H1 (cell line): ENCODE data around the gene LRCH3. TPM values are rescaled to one million over a fixed set of nuclear protein-coding genes. Genes with fewer than 3 reads are reported as not detected.

ENCODE experiments used
- CTCF ChIA-PET: fragments of 300-600 bp; sonication (Branson Sonifier 250); formaldehyde crosslinking; loops from one replicate; lab custom pipeline; 2021; ENCODE audit not compliant: partially characterized antibody; lab: Charles Lee
- POLR2A ChIA-PET: fragments of 300-600 bp; sonication (Branson Sonifier 250); formaldehyde crosslinking; loops from one replicate; lab custom pipeline; 2021; ENCODE audit warnings: inconsistent platforms; ENCODE audit not compliant: partially characterized antibody; lab: Charles Lee
- DNase-seq, 2 experiments: peaks; one replicate each; pipeline versions ENCODE4 v3.0.0 to v3.0.0-alpha.2; 2010 to 2022; ENCODE audit warnings: low spot score in 2 of 2, low read depth in 1 of 2, mixed read lengths in 1 of 2
- FAIRE-seq: peaks from 2 replicates; lab custom pipeline; 2011; peaks lifted over from hg19 to GRCh38; lab: Jason Lieb, UNC
- H2AFZ ChIP-seq: 2 replicates; pipeline ENCODE4 v1.8.1; 2012; ENCODE audit warnings: low read length, inconsistent platforms
- H2AK5ac ChIP-seq: 2 replicates; pipeline ENCODE4 v1.6.1; 2013; ENCODE audit warnings: low read depth, low read length
- H2BK120ac ChIP-seq: replicated peaks from 2 replicates; pipeline ENCODE3; 2013; ENCODE audit warnings: low read depth, low read length, inconsistent platforms
- H2BK12ac ChIP-seq: 2 replicates; pipeline ENCODE4 v1.6.1; 2013; ENCODE audit warnings: low read depth, low read length
- H2BK15ac ChIP-seq: 2 replicates; pipeline ENCODE4 v1.6.1; 2013; ENCODE audit warnings: low read length
- H2BK20ac ChIP-seq: 2 replicates; pipeline ENCODE4 v1.6.1; 2013; ENCODE audit warnings: low read length
- H2BK5ac ChIP-seq: 2 replicates; pipeline ENCODE4 v1.6.1; 2013; ENCODE audit warnings: low read depth, low read length
- H3K14ac ChIP-seq: 2 replicates; pipeline ENCODE4 v1.6.1; 2013; ENCODE audit warnings: inconsistent platforms; ENCODE audit not compliant: insufficient read length
- H3K18ac ChIP-seq: 2 replicates; pipeline ENCODE4 v1.6.1; 2013; ENCODE audit warnings: low read length; ENCODE audit errors: extremely low read depth
- H3K23ac ChIP-seq: 2 replicates; pipeline ENCODE4 v1.6.1; 2013; ENCODE audit warnings: inconsistent platforms; ENCODE audit not compliant: insufficient read length
- H3K23me2 ChIP-seq: 2 replicates; pipeline ENCODE4 v1.6.1; 2013; ENCODE audit warnings: low read depth, low read length
- H3K27ac ChIP-seq: 2 replicates; pipeline ENCODE4 v1.6.1; 2011; ENCODE audit warnings: low read depth, low read length, inconsistent platforms
- H3K27me3 ChIP-seq, 4 experiments: replicated peaks in 1 of 4; 1 replicate in 1 of 4; 2 replicates in 3 of 4; pipeline versions ENCODE4 v1.6.1 to v1.8.1; 2011 to 2013; ENCODE audit warnings: low read length in 3 of 4, mild to moderate bottlenecking in 3 of 4, inconsistent platforms in 2 of 4, mixed read lengths in 2 of 4, moderate library complexity in 1 of 4; ENCODE audit not compliant: control insufficient read depth in 3 of 4, insufficient read depth in 3 of 4; ENCODE audit errors: extremely low read depth in 1 of 4
- H3K36me3 ChIP-seq, 4 experiments: 2 replicates each; pipeline versions ENCODE4 v1.6.1 to v1.8.1; 2011 to 2013; ENCODE audit warnings: mild to moderate bottlenecking in 4 of 4, low read length in 3 of 4, moderate library complexity in 2 of 4, control low read depth in 1 of 4, inconsistent platforms in 1 of 4; ENCODE audit not compliant: insufficient read depth in 4 of 4, control insufficient read depth in 2 of 4
- H3K4ac ChIP-seq: replicated peaks from 2 replicates; pipeline ENCODE3; 2013; ENCODE audit warnings: low read length, low read depth, mixed read lengths, inconsistent platforms; ENCODE audit not compliant: insufficient read length
- H3K4me1 ChIP-seq, 4 experiments: replicated peaks in 1 of 4; 1 replicate in 1 of 4; 2 replicates in 3 of 4; pipeline versions ENCODE4 v1.6.1 to v1.8.1; 2011 to 2013; ENCODE audit warnings: low read length in 3 of 4, inconsistent platforms in 2 of 4, mixed read lengths in 1 of 4; ENCODE audit not compliant: insufficient read depth in 4 of 4, control insufficient read depth in 3 of 4
- H3K4me2 ChIP-seq, 2 experiments: 2 replicates each; pipeline versions ENCODE4 v1.6.1 to v1.8.1; 2011 to 2013; ENCODE audit warnings: low read depth in 2 of 2, low read length in 2 of 2, control low read depth in 1 of 2, inconsistent platforms in 1 of 2, mild to moderate bottlenecking in 1 of 2; ENCODE audit not compliant: insufficient read depth in 1 of 2
- H3K4me3 ChIP-seq, 4 experiments: fragments of 200-600, 300-600 bp in 1 of 4; sonication (generic), shearing (Covaris generic), sonication (Bioruptor Twin) in 1 of 4; 2 replicates each; pipeline versions ENCODE4 v1.5.1 to v1.8.1; 2011 to 2016; ENCODE audit warnings: low read length in 4 of 4, low read depth in 3 of 4, control low read depth in 2 of 4, inconsistent platforms in 2 of 4, mild to moderate bottlenecking in 2 of 4, mixed read lengths in 1 of 4, moderate library complexity in 1 of 4; ENCODE audit not compliant: insufficient read depth in 2 of 4; ENCODE audit errors: extremely low read depth in 1 of 4
- H3K56ac ChIP-seq: replicated peaks from 2 replicates; pipeline ENCODE3; 2013; ENCODE audit warnings: low read depth, mild to moderate bottlenecking, mixed read lengths, low read length, inconsistent platforms; ENCODE audit not compliant: insufficient read length
- H3K79me1 ChIP-seq: 2 replicates; pipeline ENCODE4 v1.6.1; 2013; ENCODE audit warnings: low read depth, low read length, control low read depth
- H3K79me2 ChIP-seq, 2 experiments: 2 replicates each; pipeline versions ENCODE4 v1.6.1 to v1.8.1; 2012 to 2013; ENCODE audit warnings: low read length in 2 of 2, mild to moderate bottlenecking in 2 of 2, inconsistent platforms in 1 of 2; ENCODE audit not compliant: insufficient read depth in 2 of 2, control insufficient read depth in 1 of 2
- H3K9ac ChIP-seq, 4 experiments: replicated peaks in 1 of 4; 1 replicate in 1 of 4; 2 replicates in 3 of 4; pipeline versions ENCODE4 v1.6.1 to v1.8.1; 2011 to 2013; ENCODE audit warnings: low read depth in 3 of 4, low read length in 3 of 4, control low read depth in 2 of 4, mild to moderate bottlenecking in 2 of 4, moderate library complexity in 2 of 4, inconsistent platforms in 1 of 4; ENCODE audit errors: extremely low read depth in 1 of 4
- H3K9me3 ChIP-seq, 2 experiments: 2 replicates each; pipeline versions ENCODE4 v1.6.1 to v1.8.1; 2012 to 2013; ENCODE audit warnings: mild to moderate bottlenecking in 2 of 2, moderate library complexity in 2 of 2, control low read depth in 1 of 2, inconsistent platforms in 1 of 2, low read depth in 1 of 2, low read length in 1 of 2, mixed read lengths in 1 of 2; ENCODE audit not compliant: insufficient read depth in 2 of 2
- H4K20me1 ChIP-seq, 2 experiments: replicated peaks in 1 of 2; 2 replicates each; pipeline versions ENCODE3 to v1.8.1; 2011 to 2013; ENCODE audit warnings: inconsistent platforms in 2 of 2, low read length in 2 of 2, mild to moderate bottlenecking in 1 of 2; ENCODE audit not compliant: insufficient read depth in 2 of 2, control insufficient read depth in 1 of 2
- H4K5ac ChIP-seq: 2 replicates; pipeline ENCODE4 v1.6.1; 2013; ENCODE audit warnings: low read length, low read depth, mixed read lengths, inconsistent platforms; ENCODE audit not compliant: insufficient read length
- H4K8ac ChIP-seq: 2 replicates; pipeline ENCODE4 v1.8.0; 2013; ENCODE audit warnings: mild to moderate bottlenecking, moderate library complexity, low read length, inconsistent platforms; ENCODE audit not compliant: insufficient read depth; ENCODE audit errors: extremely low read depth
- H4K91ac ChIP-seq: replicated peaks from 2 replicates; pipeline ENCODE3; 2013; ENCODE audit warnings: low read length, mixed read lengths, inconsistent platforms; ENCODE audit not compliant: insufficient read length
- BRCA1 ChIP-seq: IDR thresholded peaks from 2 replicates; pipeline ENCODE4 v1.6.1; 2012; ENCODE audit warnings: low read depth, low read length, improper control_type of control experiment
- CHD1 ChIP-seq: IDR thresholded peaks from 2 replicates; pipeline ENCODE4 v1.6.1; 2012; ENCODE audit warnings: low read depth, low read length, improper control_type of control experiment
- CHD2 ChIP-seq: IDR thresholded peaks from 2 replicates; pipeline ENCODE4 v1.6.1; 2012; ENCODE audit warnings: low read length, improper control_type of control experiment
- EZH2 ChIP-seq: fragments of 200-600 bp; sonication (generic); IDR thresholded peaks from 2 replicates; pipeline ENCODE4 v1.7.1; 2012; ENCODE audit warnings: low read depth, mild to moderate bottlenecking, moderate library complexity, low read length, inconsistent platforms; ENCODE audit not compliant: severe bottlenecking
- HDAC2 ChIP-seq, 2 experiments: fragments of 300-600 bp in 1 of 2; sonication (generic) in 1 of 2; IDR thresholded peaks; 2 replicates each; pipeline ENCODE4 v1.6.1; 2011 to 2012; ENCODE audit warnings: low read depth in 2 of 2, low read length in 2 of 2, mild to moderate bottlenecking in 2 of 2, moderate library complexity in 2 of 2, borderline replicate concordance in 1 of 2, inconsistent platforms in 1 of 2
- JUND ChIP-seq: IDR thresholded peaks from 2 replicates; pipeline ENCODE4 v1.6.1; 2011; ENCODE audit warnings: mild to moderate bottlenecking, improper control_type of control experiment, low read length
- KDM4A ChIP-seq: IDR thresholded peaks from one replicate; pipeline ENCODE4 v1.7.1; 2012; ENCODE audit warnings: low read depth, mild to moderate bottlenecking, moderate library complexity, low read length, inconsistent platforms; ENCODE audit not compliant: severe bottlenecking
- NRF1 ChIP-seq: IDR thresholded peaks from 2 replicates; pipeline ENCODE4 v1.6.1; 2011; ENCODE audit warnings: mild to moderate bottlenecking, low read depth, low read length, improper control_type of control experiment
- POLR2A ChIP-seq, 2 experiments: IDR thresholded peaks; 1 replicate in 1 of 2; 2 replicates in 1 of 2; pipeline ENCODE4 v1.6.1; 2011; ENCODE audit warnings: low read depth in 2 of 2, low read length in 2 of 2, mild to moderate bottlenecking in 2 of 2; ENCODE audit errors: control extremely low read depth in 1 of 2
- RNF2 ChIP-seq: fragments of 200-900, 300-1000 bp; sonication (generic); IDR thresholded peaks from 2 replicates; pipeline ENCODE4 v1.7.1; 2016; ENCODE audit warnings: borderline replicate concordance, low read depth, mild to moderate bottlenecking, antibody characterized with exemption, low read length; ENCODE audit not compliant: poor library complexity, severe bottlenecking; ENCODE audit errors: missing control alignments
- SIX5 ChIP-seq: IDR thresholded peaks from 2 replicates; pipeline ENCODE4 v1.6.1; 2011; ENCODE audit warnings: mild to moderate bottlenecking, low read depth, low read length
- SP2 ChIP-seq: IDR thresholded peaks from 2 replicates; pipeline ENCODE4 v1.6.1; 2012; ENCODE audit warnings: mild to moderate bottlenecking, low read length, inconsistent platforms
- SUZ12 ChIP-seq: fragments of 200-600 bp; sonication (generic); IDR thresholded peaks from 2 replicates; pipeline ENCODE4 v1.6.1; 2012; ENCODE audit warnings: mild to moderate bottlenecking, inconsistent platforms, low read length, moderate library complexity, mixed read lengths
- TAF7 ChIP-seq: optimal IDR thresholded peaks from 2 replicates; pipeline ENCODE3; 2011; ENCODE audit warnings: low read depth, mild to moderate bottlenecking, inconsistent platforms, low read length, moderate library complexity, borderline replicate concordance
- TBP ChIP-seq: IDR thresholded peaks from 2 replicates; pipeline ENCODE4 v1.6.1; 2011; ENCODE audit warnings: low read depth, low read length, improper control_type of control experiment
- WGBS, 2 experiments: shearing (Covaris generic) in 1 of 2; methylation state at CpG; one replicate each; pipeline versions ENCODE4 v1.1.6 to v1.1.7; 2013 to 2015; ENCODE audit warnings: low lambda C conversion rate in 2 of 2, mixed read lengths in 2 of 2, inconsistent platforms in 1 of 2, low coverage in 1 of 2, missing lambda C conversion rate in 1 of 2; ENCODE audit not compliant: insufficient replicate concordance in 2 of 2, insufficient coverage in 1 of 2, insufficient read length in 1 of 2; ENCODE audit errors: extremely low coverage in 1 of 2, missing lambda C conversion rate in 1 of 2; 5-methylcytosine and 5-hydroxymethylcytosine counted together
- polyA plus RNA-seq, 7 experiments: library from polyadenylated mRNA; depleted of rRNA in 3 of 7; stranded (reverse) in 5 of 7; unstranded in 2 of 7; fragments of >200 nt in 5 of 7; fragments of 200-250 nt in 2 of 7; gene quantifications; 1 replicate in 5 of 7; 2 replicates in 1 of 7; 4 replicates in 1 of 7; pipeline versions ENCODE4 v1.2.1 to v1.2.3, GENCODE V29; 2011 to 2013; ENCODE audit warnings: missing spikeins in 2 of 7, mixed read lengths in 2 of 7
- total RNA-seq: library from RNA; stranded (reverse); fragmentation: NEBNext Ultra II Directional; extraction: Animal tissue kit (Norgen Biotek cat#: 25700); gene quantifications from 2 replicates; pipeline ENCODE4 v1.2.1, GENCODE V29; 2021

The LRCH3 gene
- total and polyA plus RNA-seq, 2 of the 8 experiments (the other 6 are each of a cell fraction or from before 2014, with no cell fraction given) = 58.4 to 66.0 TPM

DNA sequence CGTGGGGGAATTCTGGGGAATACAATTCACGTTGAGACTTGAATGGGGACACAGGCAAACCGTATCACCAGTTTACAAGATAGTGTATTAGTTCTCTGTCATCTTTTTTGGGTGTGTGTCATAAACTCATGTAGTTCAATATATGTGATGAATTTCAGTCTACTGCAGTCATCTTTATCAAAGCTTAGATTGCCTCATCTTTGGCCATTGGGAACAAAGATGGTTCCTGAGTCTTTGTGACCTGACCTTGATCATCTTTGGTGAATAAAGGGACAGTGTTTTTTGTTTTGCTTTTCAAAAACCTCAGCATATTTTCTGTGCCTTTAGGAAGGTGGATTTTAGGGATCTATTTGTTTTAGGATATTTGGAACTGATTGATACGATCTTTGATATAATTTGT, 23.3 kb downstream of the LRCH3 start:
- peaks cover 2% of the 10 kb centered on the region for H3K79me1 ChIP-seq
- H3K36me3 ChIP-seq = no peaks in the 10 kb centered on the region; a peak in 1 of 8 replicates
- H2BK5ac ChIP-seq = no peak overlapping the region
- no peak overlapping the region for H2AFZ ChIP-seq
- no peak overlapping the region for H3K27ac ChIP-seq
- no peak overlapping the region for H4K91ac ChIP-seq
- H4K20me1 ChIP-seq = no peaks in the 10 kb centered on the region
- no peak overlapping the region for H3K56ac ChIP-seq
- CTCF ChIA-PET = no interaction called here
- H3K4me2 ChIP-seq = no peak overlapping the region
- no peak overlapping the region for H3K23ac ChIP-seq
- no peak overlapping the region for H3K4me3 ChIP-seq
- no peaks in the 10 kb centered on the region for H3K23me2 ChIP-seq
- H3K79me2 ChIP-seq = peaks cover 0 to 59% of the 10 kb centered on the region in 2 experiments; a peak in 2 of 4 replicates
- H2BK20ac ChIP-seq = no peak overlapping the region
- H4K5ac ChIP-seq = no peak overlapping the region
- H4K8ac ChIP-seq = no peak overlapping the region
- H2BK12ac ChIP-seq = no peak overlapping the region
- no peak overlapping the region for H2AK5ac ChIP-seq
- H3K27me3 ChIP-seq = no peaks in the 10 kb centered on the region
- WGBS, 2 experiments = 89% methylated on average over 4 of the region's 4 CpGs; no CpG with 5 or more reads in 1 of the 2 experiments
- H3K9ac ChIP-seq = no peak overlapping the region
- no peak for FAIRE-seq
- no peak overlapping the region for H2BK15ac ChIP-seq
- peaks cover 0 to 3% (median 0%) of the 10 kb centered on the region in 4 experiments; a peak in 4 of 7 replicates for H3K4me1 ChIP-seq
- no peak overlapping the region for H3K18ac ChIP-seq
- H3K4ac ChIP-seq = no peak overlapping the region
- no peak overlapping the region for H2BK120ac ChIP-seq
- H3K14ac ChIP-seq = no peak overlapping the region
- DNase-seq = no peak
- POLR2A ChIA-PET = no interaction called here
- no peaks in the 10 kb centered on the region for H3K9me3 ChIP-seq
- TF ChIP-seq SIX5 (no peak), SUZ12 (no peak), BRCA1 (no peak), NRF1 (no peak), TBP (no peak), CHD2 (no peak), EZH2 (no peak), HDAC2 (IDR thresholded peaks at IDR 0.05; ENCODE audit: borderline replicate concordance in 1 of 2, low read depth in 2 of 2, low read length in 2 of 2) (no peak), POLR2A (IDR thresholded peaks at IDR 0.05; ENCODE audit: control extremely low read depth in 1 of 2, low read depth in 2 of 2, low read length in 2 of 2) (no peak), SP2 (no peak), TAF7 (no peak), CHD1 (no peak), RNF2 (no peak), JUND (no peak), KDM4A (no peak)
